ENCODE results near the gene ATP5PO.

DNA sequence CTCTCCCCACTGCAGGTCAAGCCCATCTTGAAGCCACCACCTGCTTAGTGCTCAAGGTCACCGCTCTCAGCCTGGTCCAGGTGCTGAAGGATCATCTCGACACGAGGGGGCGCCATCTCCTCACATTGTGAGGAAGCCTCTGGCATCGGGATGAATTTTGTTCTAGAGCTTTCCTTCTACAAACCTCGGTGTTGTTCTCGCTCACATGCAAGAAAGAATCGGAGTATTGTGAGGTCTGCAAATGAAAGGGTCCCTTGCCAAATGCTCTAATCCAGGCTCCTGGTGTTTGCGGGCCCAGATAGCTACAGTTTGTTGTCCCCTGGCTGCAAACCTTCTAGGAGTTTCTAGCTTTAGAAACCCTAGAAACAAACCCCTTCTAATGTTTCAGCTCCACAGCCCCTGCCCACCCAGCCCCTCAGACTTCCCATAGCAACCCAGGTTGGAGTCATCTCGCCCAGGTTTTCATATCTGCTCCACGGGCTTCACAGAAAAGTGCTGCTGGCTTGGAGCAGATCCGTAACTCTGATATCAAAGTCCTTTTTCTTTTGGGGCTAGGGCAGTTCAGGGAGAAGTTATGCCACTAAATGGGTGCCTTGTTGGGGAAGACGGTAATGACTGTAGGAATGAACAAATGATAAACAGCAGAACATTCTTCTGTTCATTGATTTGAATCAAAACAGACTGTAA lies 8.6 kb upstream of the ATP5PO start:
- TF ChIP-seq CTCF (optimal IDR thresholded peaks at IDR 0.05 in 1 of 3, IDR thresholded peaks at IDR 0.05 in 1 of 3, conservative IDR thresholded peaks at IDR 0.05 in 1 of 3; ENCODE audit: extremely low read depth in 1 of 3, insufficient read depth in 2 of 3, low read length in 3 of 3) = peak; percentile 85 to 99 (median 92)
- no peak for TF ChIP-seq EZH2 (IDR thresholded peaks at IDR 0.05; ENCODE audit: low read length)
